Upper lobe of right lung (tissue), 1 donor: ENCODE measurements around the gene PPP1R14C. TPM values are rescaled to one million over a fixed set of nuclear protein-coding genes. Genes with fewer than 3 reads are reported as not detected.

ENCODE experiments used
- ATAC-seq: fragments of 200-7000 bp; cut with Tn5 transposase; one replicate; pipeline ENCODE4 v1.9.1; 2020; ENCODE audit warnings: mild to moderate bottlenecking, moderate library complexity
- DNase-seq: peaks from one replicate; pipeline ENCODE4 v3.0.0-alpha.2; 2020
- H3K27ac ChIP-seq: fragments of 200-600 bp; one replicate; pipeline ENCODE4 v1.8.0; 2022
- H3K27me3 ChIP-seq: fragments of 200-600 bp; one replicate; pipeline ENCODE4 v1.8.0; 2022; ENCODE audit warnings: mild to moderate bottlenecking
- H3K36me3 ChIP-seq: fragments of 200-600 bp; one replicate; pipeline ENCODE4 v1.8.0; 2022
- H3K4me1 ChIP-seq: fragments of 200-600 bp; one replicate; pipeline ENCODE4 v1.8.0; 2022
- H3K4me3 ChIP-seq: fragments of 200-600 bp; one replicate; pipeline ENCODE4 v1.8.0; 2022; ENCODE audit warnings: mild to moderate bottlenecking
- H3K9me3 ChIP-seq: fragments of 200-600 bp; one replicate; pipeline ENCODE4 v1.8.0; 2022
- intact Hi-C: fragments of 100-400 bp; cut with DNase I; formaldehyde crosslinking; loops from one replicate; pipeline ENCODE4 v1.11.0; 2022
- total RNA-seq: library from RNA; stranded (reverse); fragmentation: NEBNext Ultra II Directional; extraction: Animal tissue kit (Norgen Biotek cat#: 25700); gene quantifications from one replicate; pipeline ENCODE4 v1.2.1, GENCODE V29; 2021
- TF ChIP-seq, protein P1 (sequence below): fragments of 200-600 bp; IDR thresholded peaks from one replicate; pipeline ENCODE4 v1.8.0; 2022; ENCODE audit warnings: antibody characterized with exemption
- donor health status: DM: no; HTN: yes; CAD: no; lungs with severe emphysema.

Gene PPP1R14C
- total RNA-seq, 1 donor from 2014 or later = 10.0 TPM

DNA sequence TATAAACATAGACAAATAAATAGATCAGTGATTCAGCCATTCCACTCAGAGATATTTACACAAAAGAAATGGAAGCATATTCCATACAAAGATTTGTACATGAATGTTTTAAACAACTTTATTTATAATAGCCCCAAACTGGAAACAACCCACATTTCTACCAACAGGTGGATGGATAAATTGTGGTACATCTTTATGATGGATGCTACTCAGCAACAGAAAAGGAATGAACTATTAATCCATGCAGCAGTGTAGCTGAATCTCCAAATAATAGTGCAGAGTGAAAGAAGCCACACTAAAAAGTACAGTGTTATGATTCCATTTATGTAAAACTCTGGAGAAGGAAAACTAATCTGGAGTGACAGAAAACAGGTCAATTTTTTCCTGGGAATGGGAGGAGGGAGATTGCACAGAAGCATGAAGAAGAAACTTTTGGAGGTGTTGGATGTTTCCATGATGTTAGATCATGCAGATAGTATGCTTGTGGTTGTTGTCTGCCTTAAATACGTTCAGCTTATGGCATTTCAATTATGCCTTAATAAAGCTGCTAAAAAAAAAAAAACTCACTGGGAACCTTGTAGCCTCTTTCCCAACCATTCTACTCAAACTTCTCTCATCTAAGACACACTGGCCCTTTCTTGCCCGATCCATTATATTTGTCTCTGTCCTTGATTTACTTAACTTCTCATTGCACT lies 100.9 kb downstream of the PPP1R14C start:
- TF ChIP-seq, protein P1, sequence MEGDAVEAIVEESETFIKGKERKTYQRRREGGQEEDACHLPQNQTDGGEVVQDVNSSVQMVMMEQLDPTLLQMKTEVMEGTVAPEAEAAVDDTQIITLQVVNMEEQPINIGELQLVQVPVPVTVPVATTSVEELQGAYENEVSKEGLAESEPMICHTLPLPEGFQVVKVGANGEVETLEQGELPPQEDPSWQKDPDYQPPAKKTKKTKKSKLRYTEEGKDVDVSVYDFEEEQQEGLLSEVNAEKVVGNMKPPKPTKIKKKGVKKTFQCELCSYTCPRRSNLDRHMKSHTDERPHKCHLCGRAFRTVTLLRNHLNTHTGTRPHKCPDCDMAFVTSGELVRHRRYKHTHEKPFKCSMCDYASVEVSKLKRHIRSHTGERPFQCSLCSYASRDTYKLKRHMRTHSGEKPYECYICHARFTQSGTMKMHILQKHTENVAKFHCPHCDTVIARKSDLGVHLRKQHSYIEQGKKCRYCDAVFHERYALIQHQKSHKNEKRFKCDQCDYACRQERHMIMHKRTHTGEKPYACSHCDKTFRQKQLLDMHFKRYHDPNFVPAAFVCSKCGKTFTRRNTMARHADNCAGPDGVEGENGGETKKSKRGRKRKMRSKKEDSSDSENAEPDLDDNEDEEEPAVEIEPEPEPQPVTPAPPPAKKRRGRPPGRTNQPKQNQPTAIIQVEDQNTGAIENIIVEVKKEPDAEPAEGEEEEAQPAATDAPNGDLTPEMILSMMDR = no peak
- Histone ChIP-seq H3K9me3 (no peaks in the 10 kb centered on the region), H3K4me1 (no peaks in the 10 kb centered on the region), H3K27ac (no peak overlapping the region), H3K4me3 (no peak overlapping the region), H3K27me3 (no peaks in the 10 kb centered on the region), H3K36me3 (no peaks in the 10 kb centered on the region)
- intact Hi-C loops = no loop called here
- no peak for ATAC-seq
- no peak for DNase-seq

DNA sequence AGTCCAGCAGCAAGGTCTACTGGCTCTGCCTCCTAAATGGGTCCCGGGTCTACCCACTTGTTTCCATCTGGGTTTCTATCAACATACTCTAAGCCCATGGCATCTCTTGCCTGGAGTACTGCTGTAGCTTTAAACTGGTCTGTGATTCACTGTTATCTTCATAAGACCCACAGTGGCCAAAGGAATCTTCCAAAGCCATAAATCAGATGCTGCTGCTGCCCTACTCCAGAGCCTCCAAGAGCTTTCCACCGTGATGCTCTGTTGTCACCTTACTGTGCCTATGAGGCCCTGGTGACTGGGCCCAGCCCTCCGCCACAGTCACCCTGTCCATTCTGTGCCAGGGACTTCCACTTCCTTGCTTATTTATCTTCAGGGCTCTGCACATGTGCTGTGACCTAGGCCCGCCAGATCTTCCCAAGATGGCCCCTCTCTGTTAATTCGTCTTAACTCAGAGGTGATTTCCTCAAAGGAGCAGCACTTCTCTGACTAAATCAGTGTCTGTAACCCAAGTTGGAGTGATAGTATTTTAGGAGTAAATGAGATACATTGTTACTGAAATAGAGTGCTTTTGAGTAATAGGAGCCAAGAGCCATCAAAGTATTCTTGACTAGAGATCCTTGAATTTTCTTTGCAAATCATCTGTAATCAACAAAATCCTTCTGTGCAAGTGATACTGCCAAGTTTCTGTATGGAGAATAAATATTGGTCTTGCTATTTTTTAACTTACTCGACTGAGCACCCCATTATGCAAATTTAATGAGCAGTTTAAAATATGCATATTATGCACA lies 102.5 kb downstream of the PPP1R14C start:
- H3K27ac ChIP-seq = no peak overlapping the region
- no peaks in the 10 kb centered on the region for H3K27me3 ChIP-seq
- H3K4me1 ChIP-seq = no peaks in the 10 kb centered on the region
- H3K36me3 ChIP-seq = no peaks in the 10 kb centered on the region
- intact Hi-C loops = no loop called here
- TF ChIP-seq, protein P1 = no peak
- DNase-seq (no peak), ATAC-seq (no peak)
- no peaks in the 10 kb centered on the region for H3K9me3 ChIP-seq
- no peak overlapping the region for H3K4me3 ChIP-seq

DNA sequence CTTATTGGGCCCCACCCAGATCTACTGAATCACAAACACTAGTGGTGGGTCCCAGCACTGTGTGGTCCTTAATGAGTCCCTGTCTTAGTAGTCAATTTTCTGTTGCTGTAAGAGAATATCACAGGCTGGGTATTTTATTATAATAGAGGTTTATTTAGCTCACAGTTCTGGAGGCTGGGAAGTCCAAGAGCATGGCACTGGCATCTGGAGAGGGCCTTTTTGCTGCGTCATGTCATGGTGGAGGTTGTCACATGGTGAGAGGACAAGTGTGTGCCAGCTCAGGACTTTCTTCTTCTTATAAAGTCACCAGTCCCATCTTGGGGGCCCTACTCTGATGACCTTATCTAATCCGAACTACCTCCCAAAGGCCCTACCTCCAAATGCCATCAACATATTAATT lies 105.0 kb downstream of the PPP1R14C start:
- intact Hi-C loops = no loop called here
- Histone ChIP-seq H3K27ac (no peak overlapping the region), H3K4me3 (no peak overlapping the region), H3K27me3 (no peaks in the 10 kb centered on the region), H3K36me3 (no peaks in the 10 kb centered on the region), H3K9me3 (no peaks in the 10 kb centered on the region), H3K4me1 (peaks cover under 1% of the 10 kb centered on the region)
- ATAC-seq = no peak
- TF ChIP-seq, protein P1 = no peak
- no peak for DNase-seq

DNA sequence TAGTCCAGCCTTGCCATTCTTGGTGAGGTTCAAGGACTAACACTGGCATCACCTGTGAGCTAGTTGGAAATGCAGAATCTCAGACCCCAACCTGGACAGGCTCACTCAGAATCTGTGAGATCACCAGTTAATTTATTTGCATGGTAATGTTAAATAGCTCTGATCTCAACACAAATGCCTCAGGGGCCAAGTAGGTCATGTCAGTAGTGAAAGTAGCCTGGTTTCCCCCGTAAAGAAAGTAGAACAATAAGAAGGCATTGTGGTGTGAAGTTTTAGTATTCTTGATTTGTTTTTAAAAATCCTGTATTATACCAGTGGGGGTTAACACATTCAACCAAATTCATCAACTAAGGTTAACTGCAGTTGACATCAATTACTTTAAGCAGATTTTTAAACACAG lies 105.5 kb downstream of the PPP1R14C start:
- intact Hi-C loops = no loop called here
- H3K36me3 ChIP-seq = no peaks in the 10 kb centered on the region
- peaks cover 4% of the 10 kb centered on the region for H3K4me1 ChIP-seq
- H3K4me3 ChIP-seq = no peak overlapping the region
- ATAC-seq = no peak
- H3K27ac ChIP-seq = no peak overlapping the region
- H3K9me3 ChIP-seq = no peaks in the 10 kb centered on the region
- no peak for DNase-seq
- no peaks in the 10 kb centered on the region for H3K27me3 ChIP-seq
- TF ChIP-seq, protein P1 = no peak

DNA sequence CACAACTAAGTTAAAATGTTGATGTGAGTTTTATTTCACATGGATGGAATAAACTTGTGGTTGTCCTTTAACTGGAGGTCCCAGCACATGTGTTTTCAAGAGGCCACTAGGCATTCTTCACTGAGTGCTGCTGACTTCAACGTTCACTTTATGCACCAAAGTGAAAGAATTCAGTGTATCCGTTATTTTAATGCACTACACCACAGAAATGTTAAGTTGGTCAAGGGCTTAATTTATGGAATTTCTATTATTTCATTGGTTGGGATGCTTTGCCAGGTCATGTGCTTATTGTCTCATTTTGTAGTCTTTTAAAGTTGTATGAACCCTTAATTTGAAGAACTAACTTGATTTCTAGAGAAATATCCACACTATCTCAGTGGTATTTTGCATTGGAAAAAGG lies 106.4 kb downstream of the PPP1R14C start:
- TF ChIP-seq, protein P1 = no peak
- no peak overlapping the region for H3K27ac ChIP-seq
- DNase-seq (no peak), ATAC-seq (no peak)
- peaks cover 4% of the 10 kb centered on the region for H3K4me1 ChIP-seq
- no peaks in the 10 kb centered on the region for H3K36me3 ChIP-seq
- no peaks in the 10 kb centered on the region for H3K9me3 ChIP-seq
- intact Hi-C loops = no loop called here
- H3K27me3 ChIP-seq = no peaks in the 10 kb centered on the region
- no peak overlapping the region for H3K4me3 ChIP-seq
